Stimulated activated CD4-positive, alpha-beta T cell treated with anti-CD3 and anti-CD28 coated beads, Interleukin-12 subunit alpha, Interleukin-12 subunit beta, amount 100 ng/mL, for 48 hours (primary cell): Measurements from ENCODE around the gene CEP55.

Experiments
- DNase-seq, 3 donors: peaks; one replicate each; pipeline ENCODE4 v3.0.0-alpha.2; 2020; ENCODE audit warnings: low read depth in 2 of 3, low spot score in 1 of 3

Gene CEP55

GRCh38 chr10:93560541-93560940 is 64.1 kb downstream of the CEP55 start:
- DNase-seq: no peak

DNA sequence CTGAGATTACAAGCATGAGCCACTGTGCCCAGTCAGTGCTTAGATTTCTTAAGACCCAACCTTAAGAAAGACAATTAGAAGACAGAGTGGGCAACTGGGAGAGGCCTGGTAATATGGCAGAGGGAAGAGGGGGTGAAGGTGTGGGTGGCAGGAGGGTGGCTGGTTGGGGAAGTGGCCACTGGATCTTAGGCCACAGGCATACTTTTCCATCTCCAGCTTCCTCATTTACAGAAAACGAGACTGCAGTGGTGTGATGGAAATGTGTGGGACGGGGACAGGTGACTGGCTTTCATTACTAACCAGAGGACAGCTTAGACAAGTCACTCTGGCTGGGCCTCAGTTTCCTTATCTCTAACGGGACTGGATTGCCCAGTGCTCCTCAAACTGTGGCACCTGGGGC is 69.0 kb downstream of the CEP55 start:
- DNase-seq: no peak

- DNase-seq: no peak
These were observed 70.2 kb downstream of the CEP55 start, which contains the start of gene FFAR4 for GRCh38 chr10:93566435-93567276. FFAR4 (plus strand) TSS chr10:93566665; CDS start chr10:93566721, 56 bp downstream.

GRCh38 chr10:93567277-93568104 is 71.1 kb downstream of the CEP55 start:
- DNase-seq: no peak

DNA sequence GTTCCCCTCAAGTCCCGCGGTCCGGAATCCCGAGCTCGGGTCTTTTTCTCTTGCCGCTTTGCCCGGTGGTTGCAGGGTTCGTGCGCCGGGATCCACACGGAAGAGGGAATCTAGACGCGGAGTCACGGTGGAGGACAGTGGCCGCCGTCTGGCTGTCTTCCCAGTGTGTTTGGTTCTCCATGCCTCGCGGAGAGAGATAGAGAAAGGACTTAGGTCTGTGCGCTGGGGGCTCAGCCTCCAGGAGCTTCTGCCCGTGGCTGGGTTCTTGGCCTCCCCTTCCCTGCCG is 71.6 kb downstream of the CEP55 start:
- no peak for DNase-seq

- no peak for DNase-seq
These were observed 74.0 kb downstream of the CEP55 start for GRCh38 chr10:93570383-93570782.

- no peak for DNase-seq
These were observed 76.2 kb downstream of the CEP55 start for GRCh38 chr10:93572606-93573005.

- no peak for DNase-seq
These were observed 76.9 kb downstream of the CEP55 start for GRCh38 chr10:93573051-93573909.

- DNase-seq: no peak
These were observed 77.5 kb downstream of the CEP55 start for GRCh38 chr10:93573924-93574323.

DNA sequence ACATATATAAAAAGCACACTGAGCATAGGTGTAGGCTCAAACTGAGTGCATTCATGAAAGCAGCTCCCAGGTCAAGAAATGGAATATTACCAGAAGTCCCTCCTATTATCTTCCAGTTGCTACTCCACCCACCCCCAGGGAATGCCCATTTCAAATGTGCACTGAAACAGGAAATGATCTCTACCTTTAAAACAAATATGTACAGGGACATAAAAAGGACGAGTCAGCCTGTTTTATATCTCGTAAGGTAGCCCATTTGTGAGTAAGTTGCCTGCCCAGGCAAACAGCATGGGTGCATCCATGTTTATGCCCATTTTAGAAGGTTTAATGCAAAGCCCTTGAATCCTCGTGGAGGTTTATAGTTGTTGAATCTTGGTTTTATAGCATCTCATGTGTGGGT is 80.5 kb downstream of the CEP55 start:
- DNase-seq: no peak

GRCh38 chr10:93577565-93577964 is 81.2 kb downstream of the CEP55 start:
- DNase-seq: no peak
